GM23338 (cell line): Measurements from ENCODE around the gene SLC25A13.

Source experiments
- EZH2 ChIP-seq: fragments of 200-600 bp; sonication (generic); IDR thresholded peaks from one replicate; pipeline ENCODE4 v1.8.0; 2017; ENCODE audit warnings: antibody characterized with exemption, mild to moderate bottlenecking, low read depth; ENCODE audit not compliant: unreplicated experiment
- EZH2phosphoT487 ChIP-seq: fragments of 200-600 bp; sonication (generic); IDR thresholded peaks from one replicate; pipeline ENCODE4 v1.8.1; 2018; ENCODE audit warnings: antibody characterized with exemption; ENCODE audit not compliant: unreplicated experiment
- POLR2AphosphoS5 ChIP-seq: IDR thresholded peaks from 2 replicates; pipeline ENCODE4 v1.6.1; 2016; ENCODE audit warnings: antibody characterized with exemption, low read depth
- ZNF331 ChIP-seq: fragments of 250-450 bp; sonication (Bioruptor Pico); IDR thresholded peaks from 2 replicates; pipeline ENCODE4 v1.5.0; 2020; ENCODE audit warnings: low read depth, mild to moderate bottlenecking, moderate library complexity
- TF ChIP-seq, protein P1 (sequence below), 2 experiments: fragments of 200-600 bp in 1 of 2; sonication (generic) in 1 of 2; conservative IDR thresholded peaks; 2 replicates each; pipeline versions ENCODE4 v1.5.1 to v1.6.1; 2016 to 2017; ENCODE audit warnings: antibody characterized with exemption in 2 of 2, low read depth in 2 of 2, mild to moderate bottlenecking in 2 of 2, moderate library complexity in 1 of 2
- TF ChIP-seq, protein P2 (sequence below): IDR thresholded peaks from one replicate; pipeline ENCODE4 v1.6.1; 2018; ENCODE audit warnings: antibody characterized with exemption; ENCODE audit not compliant: unreplicated experiment

DNA sequence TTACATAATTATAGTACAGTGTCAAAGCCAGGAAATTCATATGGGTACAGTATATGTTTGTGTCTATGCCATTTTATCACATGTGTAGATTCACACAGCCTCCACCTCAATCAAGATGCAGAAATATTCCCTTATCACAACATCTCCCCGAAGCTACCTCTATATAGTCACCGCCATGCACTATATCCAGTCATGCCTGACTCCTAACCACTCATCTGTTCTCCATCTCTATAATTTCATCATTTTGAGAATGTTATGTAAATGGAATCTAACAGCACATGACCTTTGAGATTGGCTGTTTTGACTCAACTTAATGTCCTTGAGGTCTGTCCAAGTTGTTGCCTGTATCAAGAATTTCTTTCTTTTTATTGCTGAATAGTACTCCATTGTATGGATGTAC lies 22.3 kb upstream of the SLC25A13 start:
- TF ChIP-seq, protein P1, sequence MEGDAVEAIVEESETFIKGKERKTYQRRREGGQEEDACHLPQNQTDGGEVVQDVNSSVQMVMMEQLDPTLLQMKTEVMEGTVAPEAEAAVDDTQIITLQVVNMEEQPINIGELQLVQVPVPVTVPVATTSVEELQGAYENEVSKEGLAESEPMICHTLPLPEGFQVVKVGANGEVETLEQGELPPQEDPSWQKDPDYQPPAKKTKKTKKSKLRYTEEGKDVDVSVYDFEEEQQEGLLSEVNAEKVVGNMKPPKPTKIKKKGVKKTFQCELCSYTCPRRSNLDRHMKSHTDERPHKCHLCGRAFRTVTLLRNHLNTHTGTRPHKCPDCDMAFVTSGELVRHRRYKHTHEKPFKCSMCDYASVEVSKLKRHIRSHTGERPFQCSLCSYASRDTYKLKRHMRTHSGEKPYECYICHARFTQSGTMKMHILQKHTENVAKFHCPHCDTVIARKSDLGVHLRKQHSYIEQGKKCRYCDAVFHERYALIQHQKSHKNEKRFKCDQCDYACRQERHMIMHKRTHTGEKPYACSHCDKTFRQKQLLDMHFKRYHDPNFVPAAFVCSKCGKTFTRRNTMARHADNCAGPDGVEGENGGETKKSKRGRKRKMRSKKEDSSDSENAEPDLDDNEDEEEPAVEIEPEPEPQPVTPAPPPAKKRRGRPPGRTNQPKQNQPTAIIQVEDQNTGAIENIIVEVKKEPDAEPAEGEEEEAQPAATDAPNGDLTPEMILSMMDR (conservative IDR thresholded peaks at IDR 0.05; ENCODE audit: low read depth in 2 of 2), result no peak
- TF ChIP-seq EZH2 (no peak), POLR2AphosphoS5 (no peak), EZH2phosphoT487 (no peak), ZNF331 (no peak)
- TF ChIP-seq, protein P2, sequence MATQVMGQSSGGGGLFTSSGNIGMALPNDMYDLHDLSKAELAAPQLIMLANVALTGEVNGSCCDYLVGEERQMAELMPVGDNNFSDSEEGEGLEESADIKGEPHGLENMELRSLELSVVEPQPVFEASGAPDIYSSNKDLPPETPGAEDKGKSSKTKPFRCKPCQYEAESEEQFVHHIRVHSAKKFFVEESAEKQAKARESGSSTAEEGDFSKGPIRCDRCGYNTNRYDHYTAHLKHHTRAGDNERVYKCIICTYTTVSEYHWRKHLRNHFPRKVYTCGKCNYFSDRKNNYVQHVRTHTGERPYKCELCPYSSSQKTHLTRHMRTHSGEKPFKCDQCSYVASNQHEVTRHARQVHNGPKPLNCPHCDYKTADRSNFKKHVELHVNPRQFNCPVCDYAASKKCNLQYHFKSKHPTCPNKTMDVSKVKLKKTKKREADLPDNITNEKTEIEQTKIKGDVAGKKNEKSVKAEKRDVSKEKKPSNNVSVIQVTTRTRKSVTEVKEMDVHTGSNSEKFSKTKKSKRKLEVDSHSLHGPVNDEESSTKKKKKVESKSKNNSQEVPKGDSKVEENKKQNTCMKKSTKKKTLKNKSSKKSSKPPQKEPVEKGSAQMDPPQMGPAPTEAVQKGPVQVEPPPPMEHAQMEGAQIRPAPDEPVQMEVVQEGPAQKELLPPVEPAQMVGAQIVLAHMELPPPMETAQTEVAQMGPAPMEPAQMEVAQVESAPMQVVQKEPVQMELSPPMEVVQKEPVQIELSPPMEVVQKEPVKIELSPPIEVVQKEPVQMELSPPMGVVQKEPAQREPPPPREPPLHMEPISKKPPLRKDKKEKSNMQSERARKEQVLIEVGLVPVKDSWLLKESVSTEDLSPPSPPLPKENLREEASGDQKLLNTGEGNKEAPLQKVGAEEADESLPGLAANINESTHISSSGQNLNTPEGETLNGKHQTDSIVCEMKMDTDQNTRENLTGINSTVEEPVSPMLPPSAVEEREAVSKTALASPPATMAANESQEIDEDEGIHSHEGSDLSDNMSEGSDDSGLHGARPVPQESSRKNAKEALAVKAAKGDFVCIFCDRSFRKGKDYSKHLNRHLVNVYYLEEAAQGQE, result no peak
